HFF-Myc (cell line): ENCODE data around the gene PARD3B.

Experiments used
- DNase-seq: peaks from one replicate; pipeline ENCODE4 v3.0.0-alpha.2; 2011; ENCODE audit warnings: low read depth; ENCODE audit errors: extremely low read depth
- H3K4me3 ChIP-seq: replicated peaks from 2 replicates; pipeline ENCODE4 v1.5.1; 2011; ENCODE audit warnings: low read depth, mild to moderate bottlenecking, control low read depth, low read length
- CTCF ChIP-seq: IDR thresholded peaks from 2 replicates; pipeline ENCODE4 v1.5.1; 2012; ENCODE audit warnings: mild to moderate bottlenecking, low read depth, low read length, control low read depth; ENCODE audit errors: missing control alignments

The PARD3B gene

DNA sequence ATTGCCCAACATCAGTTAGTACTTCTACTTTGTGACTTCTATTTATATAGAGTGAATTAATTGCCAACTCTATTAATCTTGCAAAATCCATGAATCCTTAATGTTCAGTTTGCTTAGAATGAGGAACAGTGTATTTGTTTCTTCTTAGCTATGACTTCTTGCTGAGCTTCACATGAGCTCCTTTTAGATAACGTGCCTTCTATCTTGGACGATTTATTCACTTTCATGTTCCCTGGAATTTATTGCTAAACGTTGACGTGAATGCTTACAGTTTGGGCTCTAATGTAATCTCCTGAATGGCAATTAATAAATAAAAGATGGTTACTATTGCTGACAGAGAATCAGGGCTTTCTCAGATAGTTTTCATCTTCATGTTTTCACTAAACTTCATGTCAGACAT is 752.6 kb downstream of the PARD3B start:
- no peak for TF ChIP-seq CTCF
- H3K4me3 ChIP-seq, result no peak overlapping the region
- DNase-seq, result no peak

DNA sequence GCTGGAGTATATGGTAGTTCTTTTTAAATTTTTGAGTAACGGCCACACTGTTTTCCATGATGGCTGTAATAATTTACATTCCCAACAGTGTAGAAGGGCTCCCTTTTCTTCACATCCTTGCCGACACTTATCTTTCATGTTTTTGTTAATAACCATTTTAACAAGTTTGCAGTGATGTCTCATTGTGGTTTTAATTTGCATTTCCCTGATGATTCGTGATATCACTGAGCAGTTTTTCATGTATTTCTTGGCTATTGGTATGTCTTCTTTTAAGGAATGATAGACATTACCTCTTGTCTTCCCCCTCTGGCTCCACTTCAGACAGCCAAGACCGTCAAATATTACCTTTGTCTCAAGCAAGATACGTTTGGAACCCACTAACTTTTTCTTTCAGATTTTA is 765.9 kb downstream of the PARD3B start:
- no peak for TF ChIP-seq CTCF
- no peak overlapping the region for H3K4me3 ChIP-seq
- DNase-seq, result no peak

GRCh38 chr2:205321231-205321630 is 776.0 kb downstream of the PARD3B start:
- H3K4me3 ChIP-seq, result no peak overlapping the region
- no peak for DNase-seq
- no peak for TF ChIP-seq CTCF

DNA sequence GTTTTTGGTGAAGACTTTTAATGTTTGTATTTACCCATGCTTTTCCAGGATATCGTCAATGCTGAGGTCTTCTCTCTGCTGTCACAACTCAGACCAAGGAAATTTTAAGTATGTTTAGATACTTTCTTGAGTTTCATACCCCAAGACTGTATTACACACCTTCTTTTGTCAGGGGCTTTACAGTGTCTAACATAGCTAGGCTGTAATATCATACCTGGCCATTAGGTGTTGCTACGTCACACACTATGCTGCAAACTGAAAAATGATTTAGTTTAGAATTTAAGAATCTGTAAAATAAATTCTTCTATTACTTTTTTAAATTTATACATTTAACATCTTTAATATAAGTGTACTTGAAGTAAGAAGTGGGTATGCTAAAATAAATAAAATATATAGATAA is 778.7 kb downstream of the PARD3B start:
- DNase-seq, result no peak
- H3K4me3 ChIP-seq, result no peak overlapping the region
- TF ChIP-seq CTCF, result peak; percentile 38

- TF ChIP-seq CTCF, result no peak
- H3K4me3 ChIP-seq, result no peak overlapping the region
- no peak for DNase-seq
Measured at GRCh38 chr2:205324355-205324754, 779.1 kb downstream of the PARD3B start.

- H3K4me3 ChIP-seq, result no peak overlapping the region
- TF ChIP-seq CTCF, result no peak
- no peak for DNase-seq
Measured at GRCh38 chr2:205333351-205333750, 788.1 kb downstream of the PARD3B start.

GRCh38 chr2:205337274-205337673 is 792.0 kb downstream of the PARD3B start:
- TF ChIP-seq CTCF, result no peak
- H3K4me3 ChIP-seq, result no peak overlapping the region
- no peak for DNase-seq
